IPS-20b (cell line): ENCODE results near the gene CENPX.

Experiments used
- H3K27ac ChIP-seq: one replicate; pipeline ENCODE4 v1.5.1; 2013; ENCODE audit warnings: low read length
- H3K27me3 ChIP-seq: 2 replicates; pipeline ENCODE4 v1.6.1; 2013; ENCODE audit warnings: mild to moderate bottlenecking, low read length, inconsistent platforms; ENCODE audit not compliant: insufficient read depth
- H3K36me3 ChIP-seq: 2 replicates; pipeline ENCODE4 v1.6.1; 2013; ENCODE audit warnings: low read depth, mild to moderate bottlenecking, inconsistent platforms, low read length, moderate library complexity; ENCODE audit not compliant: insufficient read depth
- H3K4me1 ChIP-seq: 2 replicates; pipeline ENCODE4 v1.6.1; 2013; ENCODE audit warnings: mild to moderate bottlenecking, control low read depth, inconsistent platforms, low read length, moderate library complexity; ENCODE audit not compliant: insufficient read depth
- H3K4me3 ChIP-seq: 2 replicates; pipeline ENCODE4 v1.5.1; 2013; ENCODE audit warnings: mild to moderate bottlenecking, low read length, inconsistent platforms
- H3K9ac ChIP-seq: 2 replicates; pipeline ENCODE4 v1.6.1; 2013; ENCODE audit warnings: low read depth, mild to moderate bottlenecking, inconsistent platforms, low read length, moderate library complexity
- H3K9me3 ChIP-seq: 2 replicates; pipeline ENCODE4 v1.6.1; 2013; ENCODE audit warnings: mild to moderate bottlenecking, low read depth, low read length, inconsistent platforms; ENCODE audit not compliant: insufficient read depth

Gene CENPX

GRCh38 chr17:82060614-82061013 lies 37.9 kb upstream of the CENPX start:
- H3K27ac ChIP-seq: no peak overlapping the region
- no peak overlapping the region for H3K9ac ChIP-seq

GRCh38 chr17:82060001-82060380 lies 37.3 kb upstream of the CENPX start:
- Histone ChIP-seq H3K9me3 (no peaks in the 10 kb centered on the region), H3K4me1 (no peaks in the 10 kb centered on the region), H3K27me3 (no peaks in the 10 kb centered on the region), H3K4me3 (no peak overlapping the region), H3K36me3 (peaks cover 70% of the 10 kb centered on the region), H3K9ac (no peak overlapping the region), H3K27ac (no peak overlapping the region)

More at GRCh38 chr17:82060614-82061013, 37.9 kb upstream of the CENPX start:
- H3K27me3 ChIP-seq: no peaks in the 10 kb centered on the region
- no peak overlapping the region for H3K4me3 ChIP-seq
- H3K36me3 ChIP-seq: peaks cover 65% of the 10 kb centered on the region
- H3K9me3 ChIP-seq: no peaks in the 10 kb centered on the region
- H3K4me1 ChIP-seq: no peaks in the 10 kb centered on the region

DNA sequence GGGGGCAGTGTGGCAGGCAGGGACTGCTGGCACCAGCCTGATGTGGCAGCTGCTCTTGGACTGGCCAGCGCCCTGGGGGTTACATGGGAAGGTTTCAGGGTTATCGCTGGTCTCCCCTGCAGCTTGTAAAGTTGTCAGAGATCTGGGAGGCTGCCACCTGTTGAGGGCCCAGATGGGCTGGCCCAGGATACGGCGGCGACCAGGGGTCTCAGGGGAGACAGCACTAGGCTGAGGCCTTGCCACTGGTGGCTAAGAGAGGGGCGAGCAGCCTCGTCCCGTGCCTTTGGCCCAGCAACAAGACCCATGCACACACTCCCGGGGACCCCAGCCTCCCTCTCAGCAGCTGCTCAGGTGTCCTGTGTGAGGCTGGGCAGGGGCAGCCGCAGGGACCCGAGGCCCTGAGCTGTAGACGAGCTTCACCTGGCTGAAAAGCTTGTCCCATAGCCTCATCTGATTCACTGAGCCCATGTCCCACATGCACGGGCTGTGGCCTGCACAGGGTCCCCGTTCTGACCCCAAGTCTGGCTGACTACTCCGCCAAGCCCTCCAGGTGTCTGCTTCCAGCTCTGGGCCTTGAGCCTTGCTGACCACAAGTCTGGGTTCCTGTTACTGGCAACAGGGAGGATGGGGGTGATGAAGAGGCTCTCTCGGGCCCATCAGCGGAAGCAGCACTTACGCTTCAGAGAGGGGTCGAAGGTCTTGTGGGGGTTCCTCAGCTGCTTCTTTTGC lies 36.8 kb upstream of the CENPX start:
- Histone ChIP-seq H3K9ac (no peak overlapping the region), H3K27ac (no peak overlapping the region), H3K9me3 (no peaks in the 10 kb centered on the region), H3K27me3 (no peaks in the 10 kb centered on the region), H3K4me3 (no peak overlapping the region), H3K36me3 (peaks cover 75% of the 10 kb centered on the region), H3K4me1 (no peaks in the 10 kb centered on the region)

DNA sequence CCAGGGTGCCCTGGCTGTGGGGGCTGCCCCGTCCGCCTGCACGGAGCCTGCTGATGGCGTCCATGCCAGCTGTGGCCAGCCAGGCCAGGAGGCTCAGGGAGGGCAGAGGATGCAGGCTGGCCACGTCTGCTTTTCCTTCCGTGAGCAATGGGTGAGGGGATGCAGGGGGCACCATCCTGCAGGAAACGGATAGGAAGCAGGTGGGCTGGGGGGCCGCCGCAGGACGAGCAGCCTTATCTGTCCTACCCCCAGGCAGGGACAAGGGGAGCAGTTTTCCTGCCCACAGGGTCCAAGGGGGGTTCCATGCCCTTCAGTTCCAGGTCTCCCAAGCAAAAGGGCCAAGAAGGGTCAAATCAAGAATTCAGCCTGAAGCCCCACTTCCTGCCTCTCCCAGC lies 36.2 kb upstream of the CENPX start:
- H3K36me3 ChIP-seq: peaks cover 79% of the 10 kb centered on the region
- no peak overlapping the region for H3K27ac ChIP-seq
- no peak overlapping the region for H3K4me3 ChIP-seq
- no peak overlapping the region for H3K9ac ChIP-seq
- no peaks in the 10 kb centered on the region for H3K4me1 ChIP-seq
- H3K27me3 ChIP-seq: no peaks in the 10 kb centered on the region
- no peaks in the 10 kb centered on the region for H3K9me3 ChIP-seq

GRCh38 chr17:82058230-82058854 lies 35.7 kb upstream of the CENPX start:
- Histone ChIP-seq H3K27me3 (no peaks in the 10 kb centered on the region), H3K27ac (no peak overlapping the region), H3K36me3 (peaks cover 79% of the 10 kb centered on the region)

DNA sequence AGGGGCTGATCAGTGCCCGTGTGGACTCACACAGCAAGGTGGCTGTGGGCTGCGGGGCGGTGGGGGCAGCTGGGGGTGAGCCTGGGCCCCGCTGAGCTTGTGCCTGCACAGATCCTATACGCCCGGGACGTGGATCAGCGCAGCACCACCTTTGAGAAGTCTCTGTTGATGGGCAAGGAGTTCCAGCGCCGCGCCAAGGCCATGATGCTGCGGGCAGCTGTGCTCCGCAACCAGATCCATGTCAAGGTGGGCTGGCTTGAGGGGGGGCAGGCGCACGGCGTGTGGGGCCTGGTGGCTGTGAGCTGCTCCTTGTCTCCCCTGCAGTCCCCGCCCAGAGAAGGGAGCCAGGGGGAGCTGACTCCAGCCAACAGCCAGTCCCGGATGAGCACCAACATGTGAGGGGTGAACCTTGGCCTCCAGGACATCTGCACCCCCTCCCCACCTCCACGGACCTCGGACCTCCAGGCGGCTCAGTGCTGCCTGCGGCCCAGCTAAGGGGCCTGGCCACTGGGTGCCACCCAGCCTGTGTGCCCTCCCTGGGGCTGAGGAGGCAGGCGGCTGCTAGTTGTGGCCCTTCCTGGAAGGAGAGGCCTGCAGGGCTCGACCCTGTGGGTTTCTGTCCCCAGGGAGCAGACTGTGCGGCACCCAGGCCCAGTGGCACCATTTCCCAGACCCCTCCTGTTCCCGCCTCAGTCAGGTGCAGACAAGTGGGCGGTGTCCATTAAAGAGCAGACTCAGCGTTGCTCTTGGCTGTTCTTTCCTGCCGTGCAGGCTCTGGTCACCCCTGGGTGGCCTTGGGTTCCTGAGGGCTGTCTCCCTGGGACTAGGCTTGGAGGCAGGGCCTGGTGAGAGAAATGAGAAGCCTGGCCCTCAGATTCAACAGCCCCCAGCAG lies 34.3 kb upstream of the CENPX start:
- Histone ChIP-seq H3K36me3 (peaks cover 69% of the 10 kb centered on the region), H3K4me3 (no peak overlapping the region), H3K27ac (no peak overlapping the region), H3K9ac (no peak overlapping the region), H3K27me3 (no peaks in the 10 kb centered on the region), H3K4me1 (no peaks in the 10 kb centered on the region), H3K9me3 (no peaks in the 10 kb centered on the region)

More at GRCh38 chr17:82058230-82058854, 35.7 kb upstream of the CENPX start:
- H3K9ac ChIP-seq: no peak overlapping the region
- H3K4me3 ChIP-seq: no peak overlapping the region
- H3K9me3 ChIP-seq: no peaks in the 10 kb centered on the region
- H3K4me1 ChIP-seq: no peaks in the 10 kb centered on the region

GRCh38 chr17:82055965-82056728 lies 33.5 kb upstream of the CENPX start:
- H3K36me3 ChIP-seq: peaks cover 64% of the 10 kb centered on the region
- no peak overlapping the region for H3K4me3 ChIP-seq

DNA sequence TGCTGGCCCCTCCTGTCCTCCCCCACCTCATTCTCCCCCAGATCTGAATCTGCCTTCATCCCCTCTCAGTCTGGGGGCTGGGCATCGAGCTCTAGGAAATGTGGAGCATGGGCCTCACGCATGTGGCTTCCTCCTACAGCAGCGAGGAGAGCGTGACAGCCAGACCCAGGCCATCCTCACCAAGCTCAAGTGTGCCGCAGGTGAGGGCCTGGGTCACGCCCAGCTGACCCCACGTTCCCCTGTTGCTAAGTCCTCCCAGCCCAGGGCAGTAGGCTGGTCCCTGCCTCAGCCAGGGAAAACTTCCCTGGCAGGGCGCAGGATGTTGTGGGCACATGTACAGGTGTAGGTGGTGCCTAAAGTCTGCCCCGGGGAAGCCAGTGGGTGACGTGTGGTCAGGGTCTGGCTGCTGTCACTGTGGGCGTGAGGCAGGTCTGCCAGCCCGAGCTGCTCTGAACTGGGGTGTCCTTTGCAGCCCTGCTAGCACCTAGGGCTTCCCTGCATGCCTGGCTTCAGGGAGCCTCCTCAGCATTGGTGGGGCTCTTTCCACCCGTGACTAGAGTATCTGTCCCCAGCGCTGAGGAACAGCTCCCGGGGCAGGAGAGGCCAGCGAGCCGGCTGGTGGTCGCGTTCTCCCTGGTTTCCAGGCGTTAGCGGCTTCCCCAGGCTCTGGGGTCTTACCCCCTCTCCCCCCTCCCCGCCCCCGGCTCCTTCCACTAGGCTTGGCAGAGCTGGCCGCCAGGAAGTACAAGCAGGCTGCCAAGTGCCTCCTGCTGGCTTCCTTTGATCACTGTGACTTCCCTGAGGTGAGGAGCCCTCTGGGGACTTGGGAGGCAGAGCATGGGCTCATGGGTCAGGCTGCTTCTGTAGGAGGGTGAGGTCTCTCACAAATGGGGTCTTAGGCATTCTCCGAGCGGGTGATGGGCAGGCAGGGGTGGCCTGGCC lies 32.6 kb upstream of the CENPX start:
- no peak overlapping the region for H3K27ac ChIP-seq
- H3K4me3 ChIP-seq: no peak overlapping the region
- H3K9ac ChIP-seq: no peak overlapping the region
- H3K9me3 ChIP-seq: no peaks in the 10 kb centered on the region
- H3K36me3 ChIP-seq: peaks cover 56% of the 10 kb centered on the region
- no peaks in the 10 kb centered on the region for H3K27me3 ChIP-seq
- no peaks in the 10 kb centered on the region for H3K4me1 ChIP-seq

More at GRCh38 chr17:82055965-82056728, 33.5 kb upstream of the CENPX start:
- Histone ChIP-seq H3K9me3 (no peaks in the 10 kb centered on the region), H3K27me3 (no peaks in the 10 kb centered on the region), H3K9ac (no peak overlapping the region), H3K4me1 (no peaks in the 10 kb centered on the region), H3K27ac (no peak overlapping the region)

- H3K9ac ChIP-seq: no peak overlapping the region
- H3K27me3 ChIP-seq: no peaks in the 10 kb centered on the region
- H3K4me1 ChIP-seq: no peaks in the 10 kb centered on the region
- H3K9me3 ChIP-seq: no peaks in the 10 kb centered on the region
- peaks cover 56% of the 10 kb centered on the region for H3K36me3 ChIP-seq
- no peak overlapping the region for H3K4me3 ChIP-seq
- no peak overlapping the region for H3K27ac ChIP-seq
Observed at GRCh38 chr17:82054351-82055022, 31.8 kb upstream of the CENPX start.

- Histone ChIP-seq H3K4me3 (no peak overlapping the region), H3K9ac (no peak overlapping the region), H3K4me1 (no peaks in the 10 kb centered on the region), H3K36me3 (peaks cover 52% of the 10 kb centered on the region), H3K27me3 (no peaks in the 10 kb centered on the region), H3K9me3 (no peaks in the 10 kb centered on the region), H3K27ac (no peak overlapping the region)
Observed at GRCh38 chr17:82053556-82054263, 31.0 kb upstream of the CENPX start.
